Caco-2 (cell line): ENCODE measurements around the gene IKZF1. TPM values are rescaled to one million over a fixed set of nuclear protein-coding genes. Genes with fewer than 3 reads are reported as not detected.

Experiments used
- BruUV-seq: library from RNA; stranded (reverse); fragments of 400-500 nt; replicated peaks from 2 replicates; lab custom pipeline; 2021; lab: Mats Ljungman, UMichigan
- CTCF ChIA-PET: fragments of 300-600 bp; sonication (Branson Sonifier 250); formaldehyde crosslinking; loops from one replicate; lab custom pipeline; 2022; ENCODE audit warnings: antibody characterized with exemption; lab: Charles Lee
- POLR2A ChIA-PET: fragments of 300-600 bp; sonication (Branson Sonifier 250); formaldehyde crosslinking; loops from one replicate; lab custom pipeline; 2022; ENCODE audit warnings: antibody characterized with exemption; lab: Charles Lee
- DNase-seq, 2 experiments: peaks; one replicate each; pipeline versions ENCODE4 v3.0.0 to v3.0.0-alpha.2; 2020 to 2022
- H3K27me3 ChIP-seq: replicated peaks from 2 replicates; pipeline ENCODE4 v1.6.0; 2011; ENCODE audit warnings: low read length; ENCODE audit not compliant: control insufficient read depth, insufficient read depth
- H3K36me3 ChIP-seq: 2 replicates; pipeline ENCODE4 v1.5.1; 2011; ENCODE audit warnings: low read length; ENCODE audit not compliant: control insufficient read depth, insufficient read depth
- H3K4me1 ChIP-seq: fragments of 250-450 bp; sonication (Bioruptor Pico); 2 replicates; pipeline ENCODE4 v1.5.1; 2020; ENCODE audit warnings: mild to moderate bottlenecking
- H3K4me3 ChIP-seq: 2 replicates; pipeline ENCODE4 v1.5.1; 2011; ENCODE audit warnings: low read depth, mild to moderate bottlenecking, control low read depth, low read length
- H3K9me3 ChIP-seq: fragments of 250-450 bp; sonication (Bioruptor Pico); 2 replicates; pipeline ENCODE4 v1.5.1; 2020; ENCODE audit warnings: mild to moderate bottlenecking, moderate library complexity
- H3K27ac Mint-ChIP-seq: one replicate; pipeline ENCODE4 v1.8.0; 2022; ENCODE audit warnings: mixed read lengths; ENCODE audit not compliant: unreplicated experiment
- H3K27me3 Mint-ChIP-seq: one replicate; pipeline ENCODE4 v1.8.0; 2022; ENCODE audit warnings: mixed read lengths; ENCODE audit not compliant: insufficient read depth, unreplicated experiment
- H3K36me3 Mint-ChIP-seq: one replicate; pipeline ENCODE4 v1.8.0; 2022; ENCODE audit warnings: mild to moderate bottlenecking, mixed read lengths; ENCODE audit not compliant: insufficient read depth, unreplicated experiment
- H3K4me1 Mint-ChIP-seq: one replicate; pipeline ENCODE4 v1.8.0; 2022; ENCODE audit warnings: low read depth, mixed read lengths; ENCODE audit not compliant: unreplicated experiment
- H3K4me3 Mint-ChIP-seq: one replicate; pipeline ENCODE4 v1.8.0; 2022; ENCODE audit warnings: mild to moderate bottlenecking, moderate library complexity, mixed read lengths; ENCODE audit not compliant: unreplicated experiment
- H3K9me3 Mint-ChIP-seq: one replicate; pipeline ENCODE4 v1.8.0; 2022; ENCODE audit warnings: mixed read lengths; ENCODE audit not compliant: unreplicated experiment
- intact Hi-C: fragments of 100-400 bp; cut with micrococcal nuclease; formaldehyde crosslinking; loops from one replicate; pipeline ENCODE4 v1.10.0; 2022; ENCODE audit not compliant: unreplicated experiment
- total RNA-seq: library from RNA; stranded (reverse); gene quantifications from 2 replicates; pipeline ENCODE4 v1.2.3, GENCODE V29; 2022
- TF ChIP-seq, protein P1 (sequence below), 2 experiments: fragments of 200-600 bp in 1 of 2; IDR thresholded peaks; 1 replicate in 1 of 2; 2 replicates in 1 of 2; pipeline versions ENCODE4 v1.5.1 to v1.8.0; 2011 to 2022; ENCODE audit warnings: antibody characterized with exemption in 1 of 2, control low read depth in 1 of 2, inconsistent platforms in 1 of 2, low read depth in 1 of 2, low read length in 1 of 2, mild to moderate bottlenecking in 1 of 2, moderate library complexity in 1 of 2; ENCODE audit not compliant: insufficient read depth in 1 of 2, severe bottlenecking in 1 of 2, unreplicated experiment in 1 of 2

The IKZF1 gene
- total RNA-seq, 1 experiment from 2014 or later, result not detected

DNA sequence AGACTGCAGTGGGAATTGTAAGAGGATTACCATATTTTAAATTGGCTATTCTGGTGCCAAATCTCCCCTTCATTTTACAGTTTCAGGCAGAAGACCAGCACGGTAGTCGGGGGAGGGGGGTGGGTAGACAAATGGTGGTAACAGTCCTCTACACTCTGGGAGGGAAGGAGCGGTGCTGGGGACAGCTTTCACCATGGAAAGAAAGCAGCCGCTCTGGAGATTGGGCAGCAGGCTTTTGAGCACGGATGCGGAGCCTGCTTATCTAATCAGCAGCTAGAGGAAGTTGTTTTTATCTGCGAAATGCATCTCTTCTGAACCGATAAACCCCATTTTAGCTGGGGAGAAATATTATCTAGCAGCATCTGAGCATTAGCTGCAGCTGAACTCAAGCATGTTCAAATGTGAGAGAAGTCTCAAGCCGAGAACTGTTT is 28.7 kb downstream of the IKZF1 start:
- TF ChIP-seq, protein P1, sequence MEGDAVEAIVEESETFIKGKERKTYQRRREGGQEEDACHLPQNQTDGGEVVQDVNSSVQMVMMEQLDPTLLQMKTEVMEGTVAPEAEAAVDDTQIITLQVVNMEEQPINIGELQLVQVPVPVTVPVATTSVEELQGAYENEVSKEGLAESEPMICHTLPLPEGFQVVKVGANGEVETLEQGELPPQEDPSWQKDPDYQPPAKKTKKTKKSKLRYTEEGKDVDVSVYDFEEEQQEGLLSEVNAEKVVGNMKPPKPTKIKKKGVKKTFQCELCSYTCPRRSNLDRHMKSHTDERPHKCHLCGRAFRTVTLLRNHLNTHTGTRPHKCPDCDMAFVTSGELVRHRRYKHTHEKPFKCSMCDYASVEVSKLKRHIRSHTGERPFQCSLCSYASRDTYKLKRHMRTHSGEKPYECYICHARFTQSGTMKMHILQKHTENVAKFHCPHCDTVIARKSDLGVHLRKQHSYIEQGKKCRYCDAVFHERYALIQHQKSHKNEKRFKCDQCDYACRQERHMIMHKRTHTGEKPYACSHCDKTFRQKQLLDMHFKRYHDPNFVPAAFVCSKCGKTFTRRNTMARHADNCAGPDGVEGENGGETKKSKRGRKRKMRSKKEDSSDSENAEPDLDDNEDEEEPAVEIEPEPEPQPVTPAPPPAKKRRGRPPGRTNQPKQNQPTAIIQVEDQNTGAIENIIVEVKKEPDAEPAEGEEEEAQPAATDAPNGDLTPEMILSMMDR (IDR thresholded peaks at IDR 0.05; ENCODE audit: insufficient read depth in 1 of 2, low read depth in 1 of 2, low read length in 1 of 2, severe bottlenecking in 1 of 2, unreplicated experiment in 1 of 2), result no peak
- no peaks in the 10 kb centered on the region for H3K4me1 Mint-ChIP-seq
- BruUV-seq, result no TSS peak
- no peak overlapping the region for H3K4me3 Mint-ChIP-seq
- Histone ChIP-seq H3K27me3 (no peaks in the 10 kb centered on the region), H3K4me3 (no peak overlapping the region), H3K4me1 (no peaks in the 10 kb centered on the region), H3K36me3 (no peaks in the 10 kb centered on the region), H3K9me3 (no peaks in the 10 kb centered on the region)
- no peak for DNase-seq
- no peak overlapping the region for H3K27ac Mint-ChIP-seq
- intact Hi-C loops, result no loop called here
- H3K9me3 Mint-ChIP-seq, result no peaks in the 10 kb centered on the region
- no peaks in the 10 kb centered on the region for H3K36me3 Mint-ChIP-seq
- peaks cover 22% of the 10 kb centered on the region for H3K27me3 Mint-ChIP-seq
- ChIA-PET POLR2A (no interaction called here), CTCF (no interaction called here)

DNA sequence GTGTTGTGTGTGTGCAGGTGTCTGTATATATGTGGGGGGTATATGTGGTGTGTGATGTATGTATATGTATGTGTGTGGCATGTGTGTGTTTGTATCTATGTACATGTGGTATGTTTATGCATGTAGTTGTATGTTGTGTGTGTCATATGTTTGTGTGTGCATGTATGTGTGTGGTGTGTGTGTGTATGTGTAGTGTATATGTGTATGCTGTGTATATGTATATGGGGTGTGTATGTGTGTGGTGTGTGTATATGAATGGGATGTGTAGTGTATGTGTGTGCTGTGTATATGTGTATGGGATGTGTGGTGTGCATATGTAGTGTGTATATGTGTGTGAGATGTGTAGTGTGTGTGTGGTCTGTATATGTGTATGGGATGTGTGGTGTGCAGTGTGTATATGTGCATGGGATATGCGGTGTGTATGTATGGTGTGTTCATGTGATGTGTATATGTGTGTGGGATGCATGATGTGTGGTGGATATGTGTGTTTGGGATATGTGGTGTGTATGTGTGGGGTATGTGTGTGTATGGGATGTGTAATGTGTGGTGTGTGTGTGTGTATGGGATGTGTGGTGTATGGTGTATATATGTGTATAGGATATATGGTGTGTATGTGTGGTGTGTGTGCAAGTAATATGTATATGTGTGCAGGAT is 30.0 kb downstream of the IKZF1 start:
- BruUV-seq, result no TSS peak
- no peaks in the 10 kb centered on the region for H3K4me1 ChIP-seq
- TF ChIP-seq, protein P1 (IDR thresholded peaks at IDR 0.05; ENCODE audit: insufficient read depth in 1 of 2, low read depth in 1 of 2, low read length in 1 of 2, severe bottlenecking in 1 of 2, unreplicated experiment in 1 of 2), result no peak
- ChIA-PET CTCF (no interaction called here), POLR2A (no interaction called here)
- no peaks in the 10 kb centered on the region for H3K36me3 ChIP-seq
- H3K9me3 ChIP-seq, result no peaks in the 10 kb centered on the region
- Mint-ChIP-seq H3K36me3 (no peaks in the 10 kb centered on the region), H3K9me3 (no peaks in the 10 kb centered on the region), H3K4me1 (no peaks in the 10 kb centered on the region), H3K4me3 (no peak overlapping the region), H3K27ac (no peak overlapping the region), H3K27me3 (peaks cover 22% of the 10 kb centered on the region)
- intact Hi-C loops, result no loop called here
- no peak overlapping the region for H3K4me3 ChIP-seq
- H3K27me3 ChIP-seq, result no peaks in the 10 kb centered on the region
- DNase-seq, result no peak

DNA sequence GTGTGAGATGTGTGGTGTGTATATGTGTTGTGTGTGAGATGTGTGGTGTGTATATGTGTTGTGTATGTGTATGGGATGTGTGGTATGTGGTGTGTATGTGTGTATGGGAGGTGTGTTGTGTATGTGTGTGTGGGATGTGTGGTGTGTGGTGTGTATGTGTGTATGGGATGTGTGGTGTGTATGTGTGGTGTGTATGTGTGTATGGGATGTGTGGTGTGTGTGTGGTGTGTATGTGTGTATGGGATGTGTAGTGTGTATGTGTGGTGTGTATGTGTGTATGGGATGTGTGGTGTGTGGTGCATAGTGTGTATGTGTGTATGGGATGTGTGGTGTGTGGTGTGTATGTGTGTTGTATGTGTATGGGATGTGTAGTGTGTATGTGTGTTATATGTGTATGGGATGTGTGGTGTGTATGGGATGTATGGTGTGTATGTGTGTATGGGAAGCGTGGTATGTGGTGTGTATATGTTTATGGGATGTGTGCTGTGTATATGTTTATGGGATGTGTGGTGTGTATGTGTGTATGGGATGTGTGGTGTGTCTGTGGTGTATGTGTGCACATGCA is 30.8 kb downstream of the IKZF1 start:
- no peaks in the 10 kb centered on the region for H3K27me3 ChIP-seq
- H3K4me1 Mint-ChIP-seq, result no peaks in the 10 kb centered on the region
- peaks cover 20% of the 10 kb centered on the region for H3K27me3 Mint-ChIP-seq
- no peaks in the 10 kb centered on the region for H3K4me1 ChIP-seq
- H3K36me3 ChIP-seq, result no peaks in the 10 kb centered on the region
- no peaks in the 10 kb centered on the region for H3K9me3 ChIP-seq
- H3K27ac Mint-ChIP-seq, result no peak overlapping the region
- ChIA-PET POLR2A (no interaction called here), CTCF (no interaction called here)
- H3K4me3 Mint-ChIP-seq, result no peak overlapping the region
- DNase-seq, result no peak
- no peaks in the 10 kb centered on the region for H3K9me3 Mint-ChIP-seq
- H3K4me3 ChIP-seq, result no peak overlapping the region
- BruUV-seq, result no TSS peak
- no peaks in the 10 kb centered on the region for H3K36me3 Mint-ChIP-seq
- TF ChIP-seq, protein P1 (IDR thresholded peaks at IDR 0.05; ENCODE audit: insufficient read depth in 1 of 2, low read depth in 1 of 2, low read length in 1 of 2, severe bottlenecking in 1 of 2, unreplicated experiment in 1 of 2), result no peak
- intact Hi-C loops, result no loop called here
